Prostate gland (tissue), 2 donors: ENCODE data around the gene FOXJ3.

ENCODE experiments used
- CTCF ChIP-seq, 4 experiments: fragments of 200-600 bp in 2 of 4; fragments of 450-650 bp in 2 of 4; sonication (generic) in 2 of 4; IDR thresholded peaks; 1 replicate in 3 of 4; 2 replicates in 1 of 4; pipeline ENCODE4 v1.5.1; 2016 to 2019; ENCODE audit warnings: antibody characterized with exemption in 4 of 4, mild to moderate bottlenecking in 2 of 4, moderate library complexity in 2 of 4
- POLR2A ChIP-seq: fragments of 450-650 bp; IDR thresholded peaks from one replicate; pipeline ENCODE4 v1.6.1; 2016; ENCODE audit warnings: antibody characterized with exemption, mild to moderate bottlenecking
- POLR2AphosphoS5 ChIP-seq: sonication (generic); formaldehyde crosslinking; IDR thresholded peaks from one replicate; pipeline ENCODE4 v1.6.1; 2017; ENCODE audit warnings: antibody characterized with exemption

DNA sequence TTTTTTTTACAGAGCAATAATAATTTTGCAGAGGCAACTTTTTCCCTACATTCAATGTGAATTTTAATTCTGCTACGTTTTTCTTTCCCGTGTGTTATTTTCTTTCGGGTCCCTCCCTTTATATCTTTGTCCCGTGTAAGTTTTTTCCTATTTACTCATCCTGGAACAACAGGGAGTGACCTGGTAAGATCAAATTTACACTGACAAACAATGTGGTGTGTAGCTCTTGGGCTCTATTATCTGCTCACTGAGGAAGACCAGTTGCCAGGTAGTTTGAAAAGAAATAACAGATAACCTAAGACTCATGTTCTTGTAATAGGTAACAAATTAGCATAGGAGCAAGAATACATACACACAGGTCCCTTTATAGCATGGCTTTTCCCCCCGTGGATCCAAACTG is 136.8 kb downstream of the FOXJ3 start:
- TF ChIP-seq CTCF (IDR thresholded peaks at IDR 0.05) (no peak), POLR2A (no peak), POLR2AphosphoS5 (peak; percentile 57)
